H9 (cell line): ENCODE measurements around the gene SCAMP3. TPM values are rescaled to one million over a fixed set of nuclear protein-coding genes. Genes with fewer than 3 reads are reported as not detected.
A peak's percentile ranks its signal among the peaks of the same experiment; 100 is the strongest.

Experiments used
- DNase-seq: peaks from one replicate; pipeline ENCODE4 v3.0.0-alpha.2; 2017
- H2AFZ ChIP-seq: one replicate; pipeline ENCODE4 v1.6.1; 2013; ENCODE audit warnings: mild to moderate bottlenecking, low read length, control low read depth, moderate library complexity
- H2AK5ac ChIP-seq: 2 replicates; pipeline ENCODE4 v1.6.1; 2013; ENCODE audit warnings: low read length, control low read depth, mixed read lengths; ENCODE audit not compliant: insufficient read length
- H2BK120ac ChIP-seq: one replicate; pipeline ENCODE4 v1.6.1; 2013; ENCODE audit warnings: low read depth, mild to moderate bottlenecking, low read length, control low read depth, inconsistent platforms; ENCODE audit not compliant: poor library complexity, severe bottlenecking
- H2BK12ac ChIP-seq: 2 replicates; pipeline ENCODE4 v1.6.1; 2013; ENCODE audit warnings: low read length, control low read depth, mixed read lengths, low read depth; ENCODE audit not compliant: insufficient read length
- H2BK15ac ChIP-seq: 2 replicates; pipeline ENCODE4 v1.6.1; 2013; ENCODE audit warnings: low read depth, low read length, control low read depth
- H2BK20ac ChIP-seq: one replicate; pipeline ENCODE4 v1.6.1; 2013; ENCODE audit warnings: low read depth, mild to moderate bottlenecking, low read length, control low read depth, inconsistent platforms; ENCODE audit not compliant: poor library complexity, severe bottlenecking
- H2BK5ac ChIP-seq: 2 replicates; pipeline ENCODE4 v1.6.1; 2013; ENCODE audit warnings: low read length, control low read depth, mixed read lengths; ENCODE audit not compliant: insufficient read length
- H3K14ac ChIP-seq: 2 replicates; pipeline ENCODE4 v1.6.1; 2013; ENCODE audit warnings: low read length, control low read depth; ENCODE audit not compliant: insufficient read depth
- H3K18ac ChIP-seq: 2 replicates; pipeline ENCODE4 v1.6.1; 2013; ENCODE audit warnings: low read depth, mild to moderate bottlenecking, mixed read lengths, low read length, control low read depth; ENCODE audit not compliant: insufficient read length
- H3K23ac ChIP-seq: 2 replicates; pipeline ENCODE4 v1.6.1; 2013; ENCODE audit warnings: low read length, control low read depth, mixed read lengths, low read depth; ENCODE audit not compliant: insufficient read length
- H3K23me2 ChIP-seq: 2 replicates; pipeline ENCODE4 v1.6.1; 2013; ENCODE audit warnings: low read depth, mild to moderate bottlenecking, mixed read lengths, low read length, control low read depth; ENCODE audit not compliant: insufficient read length, poor library complexity, severe bottlenecking
- H3K27ac ChIP-seq: 2 replicates; pipeline ENCODE4 v1.5.1; 2013; ENCODE audit warnings: low read length, control low read depth, mixed read lengths, low read depth; ENCODE audit not compliant: insufficient read length
- H3K27me3 ChIP-seq: 2 replicates; pipeline ENCODE4 v1.6.1; 2013; ENCODE audit warnings: low read length, control low read depth, inconsistent platforms; ENCODE audit not compliant: insufficient read depth
- H3K4ac ChIP-seq: 2 replicates; pipeline ENCODE4 v1.6.1; 2013; ENCODE audit warnings: low read depth, mild to moderate bottlenecking, control low read depth, inconsistent platforms, low read length, moderate library complexity
- H3K4me1 ChIP-seq: 2 replicates; pipeline ENCODE4 v1.6.1; 2013; ENCODE audit warnings: low read length, control low read depth, inconsistent platforms; ENCODE audit not compliant: insufficient read depth
- H3K4me2 ChIP-seq: 2 replicates; pipeline ENCODE4 v1.6.1; 2013; ENCODE audit warnings: low read length, control low read depth, mixed read lengths; ENCODE audit not compliant: insufficient read length, insufficient read depth
- H3K56ac ChIP-seq: 2 replicates; pipeline ENCODE4 v1.6.1; 2013; ENCODE audit warnings: low read depth, mild to moderate bottlenecking, mixed read lengths, low read length, control low read depth; ENCODE audit not compliant: insufficient read length
- H3K79me1 ChIP-seq: 2 replicates; pipeline ENCODE4 v1.6.1; 2013; ENCODE audit warnings: low read depth, mild to moderate bottlenecking, moderate library complexity, low read length, control low read depth, inconsistent platforms; ENCODE audit not compliant: insufficient read depth, poor library complexity, severe bottlenecking
- H3K79me2 ChIP-seq: 2 replicates; pipeline ENCODE4 v1.6.1; 2013; ENCODE audit warnings: low read length, control low read depth, inconsistent platforms; ENCODE audit not compliant: insufficient read depth
- H3K9ac ChIP-seq: 2 replicates; pipeline ENCODE4 v1.6.1; 2013; ENCODE audit warnings: low read length, control low read depth, mixed read lengths; ENCODE audit not compliant: insufficient read length; ENCODE audit errors: extremely low read depth
- H3K9me3 ChIP-seq: one replicate; pipeline ENCODE4 v1.6.1; 2013; ENCODE audit warnings: low read depth, low read length, inconsistent platforms; ENCODE audit not compliant: control insufficient read depth
- H3T11ph ChIP-seq: one replicate; pipeline ENCODE4 v1.6.1; 2013; ENCODE audit warnings: mild to moderate bottlenecking, low read length, control low read depth, inconsistent platforms
- H4K20me1 ChIP-seq: one replicate; pipeline ENCODE4 v1.6.1; 2013; ENCODE audit not compliant: control insufficient read depth, insufficient read length, insufficient read depth
- H4K5ac ChIP-seq: 2 replicates; pipeline ENCODE4 v1.6.1; 2013; ENCODE audit warnings: low read depth, mild to moderate bottlenecking, mixed read lengths, low read length, control low read depth; ENCODE audit not compliant: insufficient read length
- H4K8ac ChIP-seq: replicated peaks from 2 replicates; pipeline ENCODE4 v1.6.1; 2013; ENCODE audit warnings: low read length, control low read depth, mixed read lengths, low read depth; ENCODE audit not compliant: insufficient read length
- H4K91ac ChIP-seq: 2 replicates; pipeline ENCODE4 v1.6.1; 2013; ENCODE audit warnings: low read depth, mild to moderate bottlenecking, moderate library complexity, mixed read lengths, low read length, control low read depth; ENCODE audit not compliant: insufficient read length
- H3K27ac Mint-ChIP-seq, 3 experiments: 2 replicates in 2 of 3; 3 replicates in 1 of 3; pipeline ENCODE4 v1.8.0; 2020 to 2021; ENCODE audit warnings: mixed read lengths in 3 of 3, mild to moderate bottlenecking in 1 of 3, moderate library complexity in 1 of 3
- H3K27me3 Mint-ChIP-seq: 2 replicates; pipeline ENCODE4 v1.8.0; 2021; ENCODE audit warnings: low read depth, mild to moderate bottlenecking, moderate library complexity, mixed read lengths
- H3K36me3 Mint-ChIP-seq, 3 experiments: 2 replicates in 2 of 3; 3 replicates in 1 of 3; pipeline ENCODE4 v1.8.0; 2020 to 2021; ENCODE audit warnings: low read depth in 3 of 3, mixed read lengths in 3 of 3; ENCODE audit not compliant: insufficient read depth in 1 of 3
- H3K4me1 Mint-ChIP-seq, 2 experiments: 2 replicates each; pipeline ENCODE4 v1.8.0; 2020; ENCODE audit warnings: mixed read lengths in 2 of 2
- H3K4me3 Mint-ChIP-seq, 2 experiments: 2 replicates in 1 of 2; 3 replicates in 1 of 2; pipeline ENCODE4 v1.8.0; 2020 to 2021; ENCODE audit warnings: mild to moderate bottlenecking in 2 of 2, mixed read lengths in 2 of 2, moderate library complexity in 1 of 2
- H3K9me3 Mint-ChIP-seq, 2 experiments: 2 replicates in 1 of 2; 3 replicates in 1 of 2; pipeline ENCODE4 v1.8.0; 2020; ENCODE audit warnings: mild to moderate bottlenecking in 2 of 2, mixed read lengths in 2 of 2, moderate library complexity in 1 of 2
- WGBS: extraction: QIAGEN DNeasy Blood & Tissue Kit; methylation state at CpG from one replicate; pipeline ENCODE4 v1.1.7; 2013; ENCODE audit warnings: missing lambda C conversion rate, low lambda C conversion rate, mixed read lengths; ENCODE audit not compliant: insufficient read length; ENCODE audit errors: extremely low coverage; 5-methylcytosine and 5-hydroxymethylcytosine counted together
- total RNA-seq: library from RNA; stranded (reverse); gene quantifications from 2 replicates; pipeline ENCODE4 v1.2.1, GENCODE V29; 2021
- TF ChIP-seq, protein P1 (sequence below): fragments of 200-600 bp; sonication (generic); conservative IDR thresholded peaks from 3 replicates; pipeline ENCODE4 v1.8.0; 2021; ENCODE audit warnings: antibody characterized with exemption, mild to moderate bottlenecking

SCAMP3 gene
- total RNA-seq, 1 experiment from 2014 or later, result 52.5 TPM

DNA sequence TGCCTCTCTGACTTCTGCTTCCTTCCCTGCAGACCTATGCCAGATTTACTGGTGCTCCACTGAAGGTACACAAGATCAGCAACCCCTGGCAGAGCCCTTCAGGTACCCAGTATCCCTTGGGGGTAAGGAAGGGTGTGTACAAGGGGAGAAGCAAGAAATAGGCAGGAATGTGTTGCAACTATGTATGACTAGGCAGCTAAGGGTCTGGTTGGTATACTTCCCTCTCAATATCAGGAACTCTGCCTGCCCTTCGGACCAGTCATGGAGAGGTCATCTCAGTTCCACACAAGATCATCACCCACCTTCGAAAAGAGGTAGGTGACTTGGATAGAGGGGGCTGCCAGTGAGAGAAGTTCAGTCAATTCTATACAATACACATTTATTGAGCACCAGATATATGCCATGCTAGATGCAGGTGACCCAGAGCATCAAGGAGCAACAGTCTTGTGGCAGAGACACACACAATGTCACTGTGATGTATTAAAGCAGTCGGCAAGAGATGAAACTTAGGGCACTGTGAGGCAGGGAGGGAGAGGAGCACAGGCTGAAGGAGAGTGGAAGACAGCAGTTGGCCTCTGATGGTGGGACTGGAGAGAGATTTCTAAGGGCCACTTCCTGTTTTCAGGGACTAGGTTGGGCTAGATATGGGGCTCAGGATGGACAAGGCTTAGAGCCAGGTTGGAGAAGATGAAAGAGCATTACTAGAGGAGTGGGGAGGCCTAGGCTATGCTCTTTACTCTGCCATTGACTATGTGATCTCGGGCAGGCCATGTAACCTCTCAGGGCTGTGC, 51.7 kb downstream of the SCAMP3 start:
- no peak overlapping the region for H3K23ac ChIP-seq
- H2BK5ac ChIP-seq, result no peak overlapping the region
- H2AFZ ChIP-seq, result no peak overlapping the region
- Mint-ChIP-seq H3K36me3 (peaks cover 9 to 20% (median 16%) of the 10 kb centered on the region in 3 experiments), H3K4me3 (peak overlapping the region; percentile 89 to 92; a peak in 4 of 5 replicates), H3K9me3 (no peaks in the 10 kb centered on the region), H3K4me1 (peaks cover 30 to 31% of the 10 kb centered on the region in 2 experiments), H3K27ac (no peak overlapping the region), H3K27me3 (peaks cover 12% of the 10 kb centered on the region)
- H4K5ac ChIP-seq, result no peak overlapping the region
- H2BK12ac ChIP-seq, result no peak overlapping the region
- no peak overlapping the region for H4K91ac ChIP-seq
- no peak overlapping the region for H3K4ac ChIP-seq
- no peaks in the 10 kb centered on the region for H3K9me3 ChIP-seq
- no peak overlapping the region for H3K18ac ChIP-seq
- H3K79me1 ChIP-seq, result no peaks in the 10 kb centered on the region
- peaks cover 2% of the 10 kb centered on the region; the same call in 1 of the 2 replicates for H3K4me1 ChIP-seq
- no peak overlapping the region for H3T11ph ChIP-seq
- no peak overlapping the region for H3K56ac ChIP-seq
- no peaks in the 10 kb centered on the region for H4K20me1 ChIP-seq
- H3K27me3 ChIP-seq, result no peaks in the 10 kb centered on the region
- TF ChIP-seq, protein P1, sequence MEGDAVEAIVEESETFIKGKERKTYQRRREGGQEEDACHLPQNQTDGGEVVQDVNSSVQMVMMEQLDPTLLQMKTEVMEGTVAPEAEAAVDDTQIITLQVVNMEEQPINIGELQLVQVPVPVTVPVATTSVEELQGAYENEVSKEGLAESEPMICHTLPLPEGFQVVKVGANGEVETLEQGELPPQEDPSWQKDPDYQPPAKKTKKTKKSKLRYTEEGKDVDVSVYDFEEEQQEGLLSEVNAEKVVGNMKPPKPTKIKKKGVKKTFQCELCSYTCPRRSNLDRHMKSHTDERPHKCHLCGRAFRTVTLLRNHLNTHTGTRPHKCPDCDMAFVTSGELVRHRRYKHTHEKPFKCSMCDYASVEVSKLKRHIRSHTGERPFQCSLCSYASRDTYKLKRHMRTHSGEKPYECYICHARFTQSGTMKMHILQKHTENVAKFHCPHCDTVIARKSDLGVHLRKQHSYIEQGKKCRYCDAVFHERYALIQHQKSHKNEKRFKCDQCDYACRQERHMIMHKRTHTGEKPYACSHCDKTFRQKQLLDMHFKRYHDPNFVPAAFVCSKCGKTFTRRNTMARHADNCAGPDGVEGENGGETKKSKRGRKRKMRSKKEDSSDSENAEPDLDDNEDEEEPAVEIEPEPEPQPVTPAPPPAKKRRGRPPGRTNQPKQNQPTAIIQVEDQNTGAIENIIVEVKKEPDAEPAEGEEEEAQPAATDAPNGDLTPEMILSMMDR, result no peak
- no peak overlapping the region for H2BK20ac ChIP-seq
- no peak overlapping the region for H2BK15ac ChIP-seq
- no peak for DNase-seq
- H2AK5ac ChIP-seq, result no peak overlapping the region
- H3K23me2 ChIP-seq, result peaks cover 6% of the 10 kb centered on the region
- no peak overlapping the region for H2BK120ac ChIP-seq
- peak overlapping the region; percentile 89 for H3K4me2 ChIP-seq
- no peaks in the 10 kb centered on the region for H3K79me2 ChIP-seq
- no CpG with 5 or more reads among the region's 4 CpGs for WGBS
- H3K9ac ChIP-seq, result no peak overlapping the region
- H3K27ac ChIP-seq, result no peak overlapping the region
- no peak overlapping the region for H4K8ac ChIP-seq
- H3K14ac ChIP-seq, result no peak overlapping the region
